GM18508 (cell line): ENCODE measurements around the gene TNRC6C.
"Not testable (repeated sequence)": the region's sequence is repeated elsewhere in the genome, so short reads cannot be mapped to it uniquely, and the experiment has no call there.

Experiments
- ATAC-seq: cut with Tn5 transposase; IDR thresholded peaks from one replicate; pipeline ENCODE4 v1.9.1; 2021; ENCODE audit warnings: moderate number of reproducible peaks; ENCODE audit not compliant: insufficient read depth, unreplicated experiment

Gene TNRC6C

GRCh38 chr17:78132084-78132676 is 173.7 kb downstream of the TNRC6C start:
- no peak for ATAC-seq

GRCh38 chr17:78132767-78133178 is 174.3 kb downstream of the TNRC6C start:
- no peak for ATAC-seq

GRCh38 chr17:78133179-78133951 is 174.9 kb downstream of the TNRC6C start:
- ATAC-seq, result no peak

- ATAC-seq, result no peak
Measured at GRCh38 chr17:78133971-78134898, 175.7 kb downstream of the TNRC6C start.

GRCh38 chr17:78134899-78135385 is 176.4 kb downstream of the TNRC6C start:
- ATAC-seq, result no peak

GRCh38 chr17:78135858-78136500 is 177.5 kb downstream of the TNRC6C start:
- no peak for ATAC-seq

GRCh38 chr17:78137392-78138203 is 179.1 kb downstream of the TNRC6C start:
- no peak for ATAC-seq

- no peak for ATAC-seq
Measured at GRCh38 chr17:78138204-78139060, 179.9 kb downstream of the TNRC6C start.

- not testable (repeated sequence) for ATAC-seq
Measured at GRCh38 chr17:78139861-78140168, 181.3 kb downstream of the TNRC6C start.

- ATAC-seq, result no peak
Measured at GRCh38 chr17:78140169-78141051, 181.9 kb downstream of the TNRC6C start.

GRCh38 chr17:78141437-78142118 is 183.1 kb downstream of the TNRC6C start:
- ATAC-seq, result no peak

- ATAC-seq, result no peak
Measured at GRCh38 chr17:78142119-78142861, 183.8 kb downstream of the TNRC6C start.

GRCh38 chr17:78143214-78144146 is 185.0 kb downstream of the TNRC6C start:
- ATAC-seq, result no peak

GRCh38 chr17:78144147-78144719 is 185.7 kb downstream of the TNRC6C start:
- no peak for ATAC-seq
